ENCODE data around the gene ANK3.

DNA sequence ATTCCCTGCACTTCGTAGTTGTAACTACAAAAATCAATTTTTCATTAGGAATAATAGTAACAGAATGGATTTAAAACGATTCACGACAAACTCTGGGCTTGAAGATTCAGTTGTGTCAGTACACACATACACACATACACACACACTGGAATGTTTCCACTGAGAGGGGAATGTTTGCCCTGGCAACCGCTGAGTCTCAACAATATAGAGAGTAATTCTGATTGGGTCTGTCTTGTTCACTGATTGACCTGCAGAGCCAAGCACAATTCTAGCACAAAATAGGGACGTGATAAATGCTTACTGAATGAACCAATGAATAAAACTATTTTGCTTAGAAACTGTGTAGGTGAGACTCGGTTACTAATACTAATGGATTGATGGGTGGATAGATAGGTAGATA lies 278.9 kb downstream of the ANK3 start:
- TF ChIP-seq POLR2A (IDR thresholded peaks at IDR 0.05; ENCODE audit: borderline replicate concordance, extremely low read depth, insufficient read depth, insufficient read length) (no peak), CTCF (IDR thresholded peaks at IDR 0.05 in 2 of 3, conservative IDR thresholded peaks at IDR 0.05 in 1 of 3; ENCODE audit: borderline replicate concordance in 1 of 3, insufficient read depth in 1 of 3, low read depth in 2 of 3, low read length in 2 of 3) (no peak), MAX (IDR thresholded peaks at IDR 0.05) (no peak), EZH2 (IDR thresholded peaks at IDR 0.05) (no peak), POLR2AphosphoS5 (IDR thresholded peaks at IDR 0.05; ENCODE audit: low read depth, low read length) (no peak), YY1 (IDR thresholded peaks at IDR 0.05; ENCODE audit: extremely low read depth, insufficient replicate concordance, low read depth, low read length) (no peak), ATF3 (IDR thresholded peaks at IDR 0.05) (no peak), TCF7L2 (IDR thresholded peaks at IDR 0.05; ENCODE audit: borderline replicate concordance, extremely low read depth, insufficient read depth, insufficient read length) (no peak), CEBPB (IDR thresholded peaks at IDR 0.05; ENCODE audit: low read depth) (no peak), JUND (IDR thresholded peaks at IDR 0.05) (no peak)
